Osteoblast (primary cell): ENCODE results near the gene GLRX. TPM values are rescaled to one million over a fixed set of nuclear protein-coding genes. Genes with fewer than 3 reads are reported as not detected.

Experiments
- DNase-seq: peaks from one replicate; pipeline ENCODE4 v3.0.0; 2011; ENCODE audit warnings: low spot score, mixed read lengths; ENCODE audit not compliant: insufficient read length; ENCODE audit errors: missing footprints
- H2AFZ ChIP-seq: 2 replicates; pipeline ENCODE4 v1.6.0; 2011; ENCODE audit warnings: mild to moderate bottlenecking, low read length
- H3K27ac ChIP-seq: 2 replicates; pipeline ENCODE4 v1.5.1; 2011; ENCODE audit warnings: mild to moderate bottlenecking, low read depth, low read length, moderate library complexity
- H3K27me3 ChIP-seq: 2 replicates; pipeline ENCODE4 v1.6.0; 2012; ENCODE audit warnings: mild to moderate bottlenecking, control low read depth, inconsistent platforms, low read length, moderate library complexity; ENCODE audit not compliant: insufficient read depth
- H3K36me3 ChIP-seq: 2 replicates; pipeline ENCODE4 v1.5.1; 2011; ENCODE audit warnings: mild to moderate bottlenecking, low read length, control low read depth, moderate library complexity; ENCODE audit not compliant: insufficient read depth
- H3K4me1 ChIP-seq: 2 replicates; pipeline ENCODE4 v1.5.1; 2011; ENCODE audit warnings: mild to moderate bottlenecking, low read length, control low read depth, moderate library complexity; ENCODE audit not compliant: insufficient read depth
- H3K4me2 ChIP-seq: 2 replicates; pipeline ENCODE4 v1.6.0; 2011; ENCODE audit warnings: mild to moderate bottlenecking, low read length; ENCODE audit not compliant: insufficient read depth
- H3K4me3 ChIP-seq: fragments of 200-600 bp; sonication (generic); 3 replicates; pipeline ENCODE4 v1.5.1; 2012; ENCODE audit warnings: mild to moderate bottlenecking, low read length, inconsistent platforms; ENCODE audit not compliant: insufficient read depth
- H3K79me2 ChIP-seq: 2 replicates; pipeline ENCODE4 v1.6.0; 2012; ENCODE audit warnings: mild to moderate bottlenecking, low read length, control low read depth, inconsistent platforms; ENCODE audit not compliant: insufficient read depth
- H3K9me3 ChIP-seq: 2 replicates; pipeline ENCODE4 v1.5.1; 2011; ENCODE audit warnings: low read depth, low read length, control low read depth
- H4K20me1 ChIP-seq: 2 replicates; pipeline ENCODE4 v1.6.0; 2012; ENCODE audit warnings: mild to moderate bottlenecking, low read length, control low read depth; ENCODE audit not compliant: insufficient read depth
- CTCF ChIP-seq: IDR thresholded peaks from 2 replicates; pipeline ENCODE4 v1.5.1; 2011; ENCODE audit warnings: mild to moderate bottlenecking, low read depth, low read length, moderate library complexity; ENCODE audit errors: extremely low read depth
- total RNA-seq: library from RNA; depleted of rRNA; stranded (reverse); fragments of >200 nt; gene quantifications from 2 replicates; pipeline ENCODE4 v1.2.3, GENCODE V29; 2012

GLRX gene
- total RNA-seq, 1 donor: 59.0 TPM

GRCh38 chr5:95850391-95850894 lies 27.9 kb upstream of the GLRX start:
- no peak overlapping the region for H3K27ac ChIP-seq
- no peaks in the 10 kb centered on the region for H3K36me3 ChIP-seq
- no peaks in the 10 kb centered on the region for H3K79me2 ChIP-seq
- H3K27me3 ChIP-seq: no peaks in the 10 kb centered on the region
- H3K9me3 ChIP-seq: no peaks in the 10 kb centered on the region
- no peak for TF ChIP-seq CTCF
- no peak overlapping the region for H3K4me2 ChIP-seq
- H3K4me1 ChIP-seq: peaks cover 18% of the 10 kb centered on the region
- peak overlapping the region; percentile 37 for H2AFZ ChIP-seq
- no peaks in the 10 kb centered on the region for H4K20me1 ChIP-seq
- H3K4me3 ChIP-seq: no peak overlapping the region
- no peak for DNase-seq

GRCh38 chr5:95848701-95849100 lies 26.2 kb upstream of the GLRX start:
- Histone ChIP-seq H3K4me1 (peaks cover 18% of the 10 kb centered on the region), H2AFZ (peak overlapping the region; percentile 48), H3K27ac (peak overlapping the region; percentile 55), H3K27me3 (no peaks in the 10 kb centered on the region), H3K4me3 (no peak overlapping the region), H4K20me1 (no peaks in the 10 kb centered on the region), H3K9me3 (no peaks in the 10 kb centered on the region), H3K36me3 (no peaks in the 10 kb centered on the region), H3K79me2 (no peaks in the 10 kb centered on the region), H3K4me2 (peak overlapping the region; percentile 2)
- DNase-seq: peak; percentile 91
- TF ChIP-seq CTCF: no peak

- no peak overlapping the region for H3K4me3 ChIP-seq
- no peak overlapping the region for H3K27ac ChIP-seq
- peaks cover 32% of the 10 kb centered on the region for H3K4me1 ChIP-seq
- H4K20me1 ChIP-seq: no peaks in the 10 kb centered on the region
- H3K4me2 ChIP-seq: no peak overlapping the region
- H3K79me2 ChIP-seq: no peaks in the 10 kb centered on the region
- no peak for DNase-seq
- H3K9me3 ChIP-seq: no peaks in the 10 kb centered on the region
- no peak overlapping the region for H2AFZ ChIP-seq
- no peak for TF ChIP-seq CTCF
- H3K27me3 ChIP-seq: no peaks in the 10 kb centered on the region
- no peaks in the 10 kb centered on the region for H3K36me3 ChIP-seq
Measured at GRCh38 chr5:95847261-95847592, 24.7 kb upstream of the GLRX start.

- Histone ChIP-seq H3K4me3 (no peak overlapping the region), H3K27me3 (no peaks in the 10 kb centered on the region), H3K4me1 (peaks cover 36% of the 10 kb centered on the region), H3K36me3 (no peaks in the 10 kb centered on the region), H3K79me2 (no peaks in the 10 kb centered on the region), H2AFZ (peak overlapping the region; percentile 11), H3K9me3 (no peaks in the 10 kb centered on the region), H4K20me1 (no peaks in the 10 kb centered on the region), H3K4me2 (no peak overlapping the region), H3K27ac (no peak overlapping the region)
- peak; percentile 97 for TF ChIP-seq CTCF
- peak; percentile 95 for DNase-seq
Measured at GRCh38 chr5:95846554-95847260, 24.2 kb upstream of the GLRX start.
